NCI-H748 treated with DMSO at 0.1 percent for 48 hours (cell line): ENCODE data around the gene ZNF550.
"Not testable (repeated sequence)": the region's sequence is repeated elsewhere in the genome, so short reads cannot be mapped to it uniquely, and the experiment has no call there.

Experiments
- DNase-seq: peaks from one replicate; lab custom pipeline; 2025; lab: John Stamatoyannopoulos, UW

Gene ZNF550

DNA sequence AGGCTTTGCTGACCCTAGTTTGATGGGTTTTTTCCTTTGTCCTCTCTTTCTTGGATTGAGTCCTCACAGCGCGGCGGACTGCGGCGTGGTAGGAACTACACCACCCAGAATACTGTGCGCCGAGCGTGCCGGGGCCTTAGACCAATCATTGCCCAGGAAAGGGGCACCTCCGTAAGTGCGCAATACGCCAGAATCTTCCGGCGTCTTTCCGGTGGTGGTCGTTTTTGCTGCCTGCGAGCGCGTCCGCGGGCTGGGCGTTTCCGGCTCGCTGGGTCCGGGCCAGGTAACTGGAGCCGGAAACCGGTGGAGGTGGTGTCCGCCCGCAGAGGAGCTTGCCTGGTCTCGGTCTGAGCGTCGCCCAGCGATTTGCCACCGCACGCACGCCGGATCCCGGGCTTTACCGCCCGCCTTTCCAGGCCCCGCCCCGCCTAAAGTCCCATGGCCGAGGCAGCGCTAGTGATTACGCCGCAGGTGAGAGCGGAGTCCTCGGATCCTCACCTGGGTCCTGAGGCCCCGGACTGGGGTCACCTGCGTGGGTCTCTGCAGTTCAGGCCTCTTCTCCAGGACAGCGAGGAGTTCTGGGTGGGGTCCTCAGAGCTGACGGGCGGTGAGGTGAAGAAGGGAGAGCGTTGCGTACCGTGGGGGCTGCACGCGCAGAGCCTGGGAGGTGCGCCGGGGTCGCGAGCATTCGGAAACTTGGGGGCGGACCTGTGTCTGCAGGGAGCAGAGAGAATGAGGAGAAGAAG lies 32.4 kb downstream of the ZNF550 start, which contains the start of gene ZNF549:
Gene ZNF549 (plus strand): TSS at position 221 of the 746 bp plus-strand sequence. CDS start 218 bp downstream, at position 439.
- DNase-seq: peak; percentile 97

DNA sequence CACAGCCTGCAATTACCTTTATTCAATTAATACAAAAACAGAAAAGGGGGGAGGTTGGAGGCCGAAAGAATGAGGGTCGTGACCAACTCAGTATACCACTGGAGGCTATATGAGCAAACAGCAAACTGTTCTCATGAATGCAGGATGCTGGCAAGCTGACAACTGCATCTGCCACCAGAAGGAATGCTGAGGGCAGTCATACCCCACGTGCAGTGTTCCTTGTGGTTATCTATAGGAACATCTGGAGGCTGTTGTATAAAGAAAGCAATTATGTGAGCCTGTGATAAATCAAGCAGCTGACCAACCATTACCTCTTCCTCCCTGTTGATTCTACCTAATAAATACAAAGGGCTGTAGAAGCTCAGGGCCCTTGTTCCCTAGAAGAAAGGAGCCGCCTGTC lies 41.6 kb downstream of the ZNF550 start:
- DNase-seq: not testable (repeated sequence)

DNA sequence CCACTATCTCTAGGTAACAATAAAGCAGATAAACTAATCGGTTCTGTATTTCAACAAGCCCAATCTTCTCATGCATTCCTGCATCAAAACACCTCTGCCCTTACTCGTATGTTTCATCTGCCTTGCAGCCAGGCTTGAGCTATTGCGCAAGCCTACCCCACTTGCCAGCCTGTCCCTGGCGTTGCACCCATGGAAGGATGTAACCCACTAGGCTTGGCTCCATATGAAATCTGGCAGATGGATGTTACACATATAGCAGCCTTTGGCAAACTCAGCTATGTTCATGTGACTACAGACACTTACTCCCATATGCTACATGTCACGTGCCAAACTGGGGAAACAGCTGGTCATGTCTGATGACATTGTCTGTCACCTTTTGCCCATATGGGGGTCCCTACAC lies 44.4 kb downstream of the ZNF550 start:
- DNase-seq: no peak

DNA sequence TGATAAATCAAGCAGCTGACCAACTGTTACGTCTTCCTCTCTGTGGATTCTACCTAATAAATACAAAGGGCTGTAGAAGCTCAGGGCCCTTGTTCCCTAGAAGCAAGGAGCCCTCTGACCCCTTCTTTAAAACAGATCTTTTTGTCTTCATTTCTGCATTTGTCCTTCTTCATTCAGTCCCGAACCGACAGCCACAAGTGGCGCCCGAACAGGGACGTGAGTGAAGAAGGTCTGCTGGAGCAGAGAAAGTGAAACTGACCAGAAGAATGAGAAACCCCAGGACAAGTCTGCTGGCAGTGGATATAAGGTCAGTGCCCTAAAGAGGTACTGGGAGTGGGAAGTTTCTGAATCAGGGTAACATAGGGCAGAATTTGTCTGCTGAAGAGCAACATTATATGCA lies 46.8 kb downstream of the ZNF550 start:
- no peak for DNase-seq

DNA sequence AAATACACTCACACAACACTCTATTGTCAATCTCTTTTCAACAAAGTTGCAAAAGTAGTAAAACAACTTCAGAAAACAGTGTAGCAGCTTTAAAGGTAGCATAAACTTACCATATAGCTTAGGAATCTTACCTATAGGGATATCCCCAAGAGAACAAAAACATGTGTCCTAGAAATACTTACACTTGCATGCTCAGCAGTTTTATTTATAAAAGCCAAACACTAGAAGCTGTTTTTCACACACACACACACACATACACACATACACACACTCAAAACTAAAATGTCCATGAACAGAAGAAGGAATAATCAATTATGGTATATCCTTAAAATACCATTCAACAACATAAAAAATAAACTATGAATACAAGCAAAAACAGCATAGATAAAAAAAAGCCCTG lies 48.2 kb downstream of the ZNF550 start:
- no peak for DNase-seq

- no peak for DNase-seq
These were observed 53.5 kb downstream of the ZNF550 start for GRCh38 chr19:57506163-57506562.

GRCh38 chr19:57500400-57500799 lies 59.3 kb downstream of the ZNF550 start:
- not testable (repeated sequence) for DNase-seq

DNA sequence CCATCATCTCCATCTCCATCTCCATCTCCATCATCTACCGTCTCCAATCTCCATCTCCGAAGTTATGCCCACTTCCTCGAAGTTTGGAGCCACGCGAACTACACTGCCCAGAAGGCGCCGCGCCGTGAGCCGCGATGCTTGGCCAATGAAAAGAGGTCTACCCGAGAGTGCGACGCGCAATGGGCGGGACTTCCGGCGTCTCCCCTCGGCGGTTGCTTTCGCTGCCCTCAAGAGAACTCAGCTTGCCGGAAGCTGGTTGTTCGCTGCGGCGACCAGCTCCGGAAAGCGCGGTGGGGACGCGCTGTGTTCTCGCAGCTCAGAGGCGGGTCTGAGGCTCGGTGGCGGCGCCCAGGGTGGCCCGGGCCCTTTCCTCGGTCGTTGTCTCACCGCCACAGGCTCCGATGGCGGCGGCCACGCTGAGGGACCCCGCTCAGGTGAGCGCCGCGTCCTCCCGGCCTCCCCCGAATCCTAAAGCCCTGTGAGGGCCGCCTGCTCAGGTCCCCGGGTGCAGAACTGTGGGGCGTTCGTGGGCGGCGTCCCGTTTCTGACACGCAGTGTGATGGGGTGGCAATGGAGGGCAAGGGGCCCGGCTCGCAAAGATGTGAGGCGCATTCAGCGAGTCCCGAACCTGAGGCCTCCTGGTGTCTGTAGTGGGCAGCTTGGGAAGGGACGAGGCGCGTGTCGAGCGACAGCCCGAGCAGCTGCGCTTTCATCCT lies 59.8 kb downstream of the ZNF550 start, which contains the start of gene ZNF773:
Gene ZNF773 (plus strand): TSS at position 259 of the 716 bp plus-strand sequence. CDS start 143 bp downstream, at position 402.
- DNase-seq: peak; percentile 88

- not testable (repeated sequence) for DNase-seq
These were observed 60.4 kb downstream of the ZNF550 start for GRCh38 chr19:57499332-57499679.

- not testable (repeated sequence) for DNase-seq
These were observed 71.4 kb downstream of the ZNF550 start for GRCh38 chr19:57488299-57488644.

DNA sequence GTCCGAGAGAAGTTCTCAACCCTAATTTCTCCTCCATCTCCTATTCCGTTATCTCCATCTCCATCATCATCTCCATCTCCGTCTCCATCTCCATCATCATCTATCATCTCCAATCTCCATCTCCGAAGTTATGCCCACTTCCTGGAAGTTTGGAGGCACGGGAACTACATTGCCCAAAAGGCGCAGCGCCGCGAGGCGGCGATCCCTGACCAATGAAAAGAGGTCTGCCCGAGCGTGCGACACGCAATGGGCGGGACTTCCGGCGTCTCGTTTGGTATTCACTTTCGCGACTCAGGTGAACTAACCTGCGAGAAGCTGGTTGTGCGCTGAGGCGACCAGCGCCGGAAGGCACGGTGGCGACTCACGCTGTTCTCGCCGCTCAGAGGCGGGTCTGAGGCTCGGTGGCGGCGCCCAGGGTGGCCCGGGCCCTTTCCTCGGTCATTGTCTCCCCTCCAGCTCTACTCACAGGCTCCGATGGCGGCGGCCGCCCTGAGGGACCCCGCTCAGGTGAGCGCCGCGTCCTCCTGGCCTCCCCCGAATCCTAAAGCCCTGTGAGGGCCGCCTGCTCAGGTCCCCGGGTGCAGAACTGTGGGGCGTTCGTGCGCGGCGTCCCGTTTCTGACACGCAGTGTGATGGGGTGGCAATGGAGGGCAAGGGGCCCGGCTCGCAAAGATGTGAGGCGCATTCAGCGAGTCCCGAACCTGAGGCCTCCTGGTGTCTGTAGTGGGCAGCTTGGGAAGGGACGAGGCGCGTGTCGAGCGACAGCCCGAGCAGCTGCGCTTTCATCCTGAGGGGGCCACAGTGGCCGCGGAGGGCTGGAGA lies 72.0 kb downstream of the ZNF550 start, which contains the start of gene ZNF419:
Gene ZNF419 (plus strand): TSS at position 274 of the 822 bp plus-strand sequence. CDS start 201 bp downstream, at position 475.
- DNase-seq: peak; percentile 94
